ENCODE results near the gene QSOX2.

The QSOX2 gene

GRCh38 chr9:136264441-136265405 is 19.1 kb upstream of the QSOX2 start:
- DNase-seq, result no peak

DNA sequence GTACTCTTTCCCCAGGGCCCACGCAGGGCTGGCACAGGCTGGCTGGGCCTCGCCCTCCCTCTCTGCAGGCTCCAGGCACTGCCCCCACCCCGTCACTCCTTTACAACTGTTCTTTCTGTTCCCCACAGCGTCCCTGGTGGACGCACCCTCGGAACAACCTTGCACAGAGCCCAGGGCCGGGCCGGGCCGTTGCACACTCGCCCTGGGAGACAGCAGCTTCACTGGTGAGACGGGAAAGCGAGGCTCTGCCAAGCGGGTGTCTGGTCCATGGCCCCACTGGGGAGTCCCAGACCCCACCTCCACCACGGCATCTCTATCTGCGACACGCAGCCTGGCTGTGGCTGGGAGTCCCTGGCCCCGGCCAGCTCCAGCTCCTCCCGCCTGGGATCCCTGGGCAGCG is 18.4 kb upstream of the QSOX2 start:
- no peak for DNase-seq

DNA sequence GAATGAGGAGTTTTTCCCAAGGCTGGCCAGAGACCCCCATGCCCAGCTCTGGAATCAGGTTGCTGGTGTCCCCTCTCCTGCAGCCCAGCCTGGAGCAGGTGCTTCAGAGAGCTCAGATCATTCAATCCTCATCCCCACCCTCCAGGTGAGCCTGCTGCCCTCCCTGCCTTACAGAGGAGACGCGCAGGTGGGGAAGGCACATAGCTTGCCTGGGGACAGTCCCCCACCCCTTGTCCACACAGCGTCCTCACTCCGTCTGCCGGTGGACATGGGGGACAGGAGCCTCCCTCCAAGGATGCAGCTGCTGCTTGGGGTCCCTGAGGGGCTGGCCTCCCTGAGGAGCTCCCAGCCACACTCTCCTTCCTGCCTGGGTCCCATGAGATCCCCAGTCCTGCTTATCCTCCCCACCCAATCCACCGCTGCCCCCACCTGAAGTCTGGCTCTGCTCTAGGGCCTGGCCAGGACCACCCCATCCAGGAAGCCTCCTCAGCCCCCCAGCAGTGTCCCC is 17.1 kb upstream of the QSOX2 start:
- DNase-seq, result no peak

- DNase-seq, result no peak
Observed at GRCh38 chr9:136261686-136262430, 16.2 kb upstream of the QSOX2 start.

DNA sequence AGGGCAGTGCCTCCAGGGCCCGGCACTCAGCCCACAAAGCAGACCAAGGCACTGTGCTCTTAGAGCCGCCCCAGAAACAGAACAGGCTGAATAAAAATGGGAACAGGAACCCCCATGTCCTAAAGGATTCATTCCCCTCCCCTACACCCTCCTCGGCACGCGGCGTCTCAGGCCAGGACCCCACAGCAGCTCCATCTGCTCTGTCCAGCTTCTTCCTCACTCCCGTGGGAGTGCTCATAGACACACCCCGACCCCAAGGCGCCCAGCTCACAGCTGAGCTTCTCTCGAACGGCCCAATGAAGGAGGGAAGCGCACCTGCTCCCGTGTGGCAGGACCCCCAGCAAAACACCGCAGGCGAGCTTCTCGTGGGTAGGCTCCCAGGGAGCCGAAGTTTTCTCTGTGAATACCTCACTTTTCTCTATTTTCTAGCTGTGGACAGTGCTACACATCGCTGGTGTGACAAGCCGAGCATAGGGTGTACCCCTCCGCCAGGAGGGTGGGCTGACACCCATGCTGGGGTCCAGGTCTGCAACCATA is 15.4 kb upstream of the QSOX2 start:
- DNase-seq, result no peak

DNA sequence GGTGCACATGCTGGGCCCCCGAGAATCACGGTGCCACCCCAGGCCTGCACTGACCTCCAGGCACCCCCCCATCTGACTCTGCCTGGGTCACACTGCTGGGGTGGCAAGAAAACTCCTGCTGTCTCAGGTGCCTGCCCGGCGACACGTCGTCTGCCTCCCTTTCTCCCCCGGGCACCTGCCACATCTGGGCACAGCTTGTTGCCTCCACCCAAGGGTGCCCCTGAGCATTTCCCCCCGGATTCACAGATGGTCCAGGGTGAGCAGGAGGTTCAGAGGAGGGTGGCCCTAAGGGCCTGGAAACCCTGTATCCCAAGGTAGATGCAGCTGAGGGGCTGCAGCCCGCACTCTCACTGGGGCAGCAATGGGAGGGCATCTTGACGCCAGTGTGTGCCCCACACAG is 14.9 kb upstream of the QSOX2 start:
- DNase-seq, result no peak

- no peak for DNase-seq
Observed at GRCh38 chr9:136259836-136260235, 14.2 kb upstream of the QSOX2 start.

DNA sequence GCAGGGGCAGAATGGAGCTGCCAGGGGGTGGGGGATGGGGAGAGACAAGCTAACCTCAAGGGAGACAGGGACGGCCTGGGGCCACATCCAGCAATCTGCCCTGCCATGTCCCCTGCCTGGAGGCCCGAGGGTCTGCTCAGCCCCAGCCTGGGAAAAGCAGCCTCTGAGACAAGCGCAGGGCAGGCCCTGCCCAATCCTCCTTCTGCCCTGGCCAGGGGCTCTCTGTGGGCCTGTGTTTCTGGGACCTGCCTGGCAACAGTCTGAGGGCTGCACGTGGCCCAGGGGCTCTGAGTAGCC is 13.9 kb upstream of the QSOX2 start:
- DNase-seq, result no peak

- DNase-seq, result no peak
Observed at GRCh38 chr9:136258786-136259516, 13.3 kb upstream of the QSOX2 start.

DNA sequence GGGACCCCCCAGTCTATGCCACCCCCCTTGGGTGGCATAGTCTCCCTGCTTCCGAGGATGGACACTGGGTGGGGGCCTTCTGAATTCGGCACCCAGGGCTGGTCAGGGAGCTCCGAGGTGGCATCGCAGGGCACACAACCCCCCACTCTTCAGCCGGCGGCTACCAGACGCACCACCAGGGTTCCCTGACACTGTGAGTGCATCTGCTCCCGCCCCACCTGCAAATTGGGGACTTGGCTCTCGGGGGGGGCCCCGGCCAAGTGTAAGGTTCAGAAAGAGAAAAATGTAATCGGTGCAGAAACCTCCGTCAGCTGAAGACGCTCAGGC is 12.7 kb upstream of the QSOX2 start:
- no peak for DNase-seq

GRCh38 chr9:136257381-136258298 is 12.0 kb upstream of the QSOX2 start:
- DNase-seq, result no peak

DNA sequence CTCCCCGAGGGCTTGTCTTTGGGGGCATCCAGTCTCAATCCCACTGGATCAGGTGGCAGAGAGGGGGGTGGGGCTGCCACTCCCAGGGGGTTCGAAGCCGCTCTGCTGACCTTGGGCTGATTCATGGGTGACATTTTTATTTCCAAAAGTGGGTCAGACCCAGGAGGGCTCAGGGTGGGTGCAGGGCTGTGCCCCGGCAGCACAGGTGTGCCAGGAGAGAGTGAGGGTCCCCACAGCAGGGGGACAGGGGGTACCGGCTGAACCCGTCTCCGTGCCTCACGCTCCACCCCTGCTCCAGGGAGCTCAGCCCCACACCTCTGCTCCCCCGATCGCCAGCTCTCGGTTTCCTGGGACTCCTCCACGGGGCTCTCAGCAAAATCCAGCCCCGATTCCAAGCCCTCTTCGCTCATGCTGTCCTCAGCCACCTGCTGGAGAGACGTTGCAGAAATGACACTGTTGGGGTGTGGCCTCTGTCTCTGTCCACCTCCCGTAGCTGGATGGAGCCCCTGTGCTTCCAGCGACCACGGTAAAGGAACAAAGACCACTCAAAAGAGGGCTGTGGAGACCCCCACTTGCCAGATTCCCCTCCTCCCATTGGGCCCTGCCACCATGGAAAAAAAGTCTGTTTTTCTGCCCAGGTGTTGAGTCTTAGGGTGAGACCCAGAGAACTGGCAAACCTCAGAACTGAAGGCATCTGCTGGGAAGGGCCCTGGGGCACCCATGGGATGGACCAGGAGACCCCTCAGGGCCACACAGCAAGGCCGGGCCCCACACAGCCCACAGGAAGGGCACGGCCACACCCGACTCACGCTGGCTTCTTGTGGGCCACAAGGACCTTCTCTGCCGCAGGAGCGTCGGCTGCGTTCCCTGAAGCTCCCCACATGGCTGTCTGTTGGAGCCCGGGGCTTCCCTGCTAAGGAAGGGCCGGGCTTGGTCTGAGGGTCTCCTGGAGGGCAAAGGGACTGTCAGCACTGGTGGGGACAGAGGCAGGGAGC is 10.6 kb upstream of the QSOX2 start:
- no peak for DNase-seq

- DNase-seq, result no peak
Observed at GRCh38 chr9:136255166-136255538, 9.5 kb upstream of the QSOX2 start.

- no peak for DNase-seq
Observed at GRCh38 chr9:136254381-136255165, 9.0 kb upstream of the QSOX2 start.

- DNase-seq, result no peak
Observed at GRCh38 chr9:136253246-136254130, 7.9 kb upstream of the QSOX2 start.

- DNase-seq, result no peak
Observed at GRCh38 chr9:136252846-136253245, 7.2 kb upstream of the QSOX2 start.

- DNase-seq, result no peak
Observed at GRCh38 chr9:136252281-136252680, 6.7 kb upstream of the QSOX2 start.

- no peak for DNase-seq
Observed at GRCh38 chr9:136251264-136252115, 5.9 kb upstream of the QSOX2 start.

All from KG1 (cell line).